Kidney (tissue), 14 donors: ENCODE measurements around the gene CCT8. TPM values are rescaled to one million over a fixed set of nuclear protein-coding genes. Genes with fewer than 3 reads are reported as not detected.

Experiments used
- DNase-seq, 5 donors: peaks; one replicate each; pipeline ENCODE4 v3.0.0-alpha.2; 2013 to 2020
- FAIRE-seq: peaks from 2 replicates; lab custom pipeline; 2012; peaks lifted over from hg19 to GRCh38; lab: Jason Lieb, UNC
- H3K27ac ChIP-seq, 2 donors: one replicate each; pipeline ENCODE4 v1.7.0; 2013; ENCODE audit warnings: low read depth in 2 of 2, low read length in 2 of 2, inconsistent platforms in 1 of 2
- H3K27me3 ChIP-seq: one replicate; pipeline ENCODE4 v1.7.1; 2013; ENCODE audit warnings: low read length, inconsistent platforms; ENCODE audit not compliant: control insufficient read depth, insufficient read depth
- H3K36me3 ChIP-seq, 3 donors: one replicate each; pipeline versions ENCODE4 v1.7.0 to v1.7.1; 2013; ENCODE audit warnings: low read length in 3 of 3, control low read depth in 1 of 3, inconsistent platforms in 1 of 3; ENCODE audit not compliant: insufficient read depth in 3 of 3, control insufficient read depth in 2 of 3
- H3K4me1 ChIP-seq, 3 donors: one replicate each; pipeline versions ENCODE4 v1.7.0 to v1.7.1; 2013; ENCODE audit warnings: low read length in 3 of 3, inconsistent platforms in 1 of 3, low read depth in 1 of 3; ENCODE audit not compliant: control insufficient read depth in 2 of 3, insufficient read depth in 2 of 3
- H3K4me3 ChIP-seq, 3 donors: one replicate each; pipeline versions ENCODE4 v1.7.0 to v1.8.1; 2013; ENCODE audit warnings: low read length in 3 of 3, control low read depth in 1 of 3, inconsistent platforms in 1 of 3
- H3K9ac ChIP-seq, 3 donors: one replicate each; pipeline versions ENCODE4 v1.7.0 to v1.7.1; 2013; ENCODE audit warnings: low read length in 3 of 3, control low read depth in 1 of 3, inconsistent platforms in 1 of 3
- H3K9me3 ChIP-seq, 3 donors: one replicate each; pipeline versions ENCODE4 v1.7.0 to v1.7.1; 2013; ENCODE audit warnings: low read length in 3 of 3, control low read depth in 1 of 3, inconsistent platforms in 1 of 3; ENCODE audit not compliant: control insufficient read depth in 2 of 3, insufficient read depth in 1 of 3
- CTCF ChIP-seq: IDR thresholded peaks from 3 replicates; pipeline ENCODE4 v1.5.1; 2012; ENCODE audit warnings: mild to moderate bottlenecking, moderate library complexity, borderline replicate concordance; ENCODE audit not compliant: insufficient read depth; ENCODE audit errors: extremely low read depth
- intact Hi-C: fragments of 100-400 bp; cut with DNase I; formaldehyde crosslinking; loops from one replicate; pipeline ENCODE4 v1.11.1; 2022
- polyA plus RNA-seq: library from polyadenylated mRNA; stranded (reverse); fragments of 350-450 nt; fragmentation: Illumina TruSeq; extraction: RNeasy Lipid Tissue Mini Kit (QIAGEN cat#74804); gene quantifications from one replicate; pipeline ENCODE4 v1.2.3, GENCODE V29; 2014; ENCODE audit warnings: low read depth, low replicate concordance; ENCODE audit not compliant: insufficient read depth
- total RNA-seq: library from RNA; stranded (reverse); fragmentation: NEBNext Ultra II Directional; extraction: Animal tissue kit (Norgen Biotek cat#: 25700); gene quantifications from one replicate; pipeline ENCODE4 v1.2.1, GENCODE V29; 2021
- donor health status: control.
- donor health status: control.
- donor health status: control.
- donor health status: control.
- donor health status: control.
- donor health status: DM: yes; HTN: yes; CAD: no.
- donor health status: Normal renal cell carcinoma (clear cell type).

The CCT8 gene
- total and polyA plus RNA-seq, 2 donors from 2014 or later = 101 to 119 TPM

- no peak for DNase-seq
These were observed 44.0 kb upstream of the CCT8 start for GRCh38 chr21:29117372-29117955.

GRCh38 chr21:29115899-29116298 lies 42.5 kb upstream of the CCT8 start:
- H3K9me3 ChIP-seq = no peaks in the 10 kb centered on the region
- intact Hi-C loops = no loop called here

More at GRCh38 chr21:29117372-29117955, 44.0 kb upstream of the CCT8 start:
- intact Hi-C loops = no loop called here
- Histone ChIP-seq H3K9me3 (no peaks in the 10 kb centered on the region), H3K4me3 (no peak overlapping the region), H3K27me3 (no peaks in the 10 kb centered on the region), H3K9ac (no peak overlapping the region), H3K4me1 (no peaks in the 10 kb centered on the region), H3K27ac (no peak overlapping the region), H3K36me3 (no peaks in the 10 kb centered on the region)
- no peak for FAIRE-seq
- no peak for TF ChIP-seq CTCF

GRCh38 chr21:29114765-29115500 lies 41.5 kb upstream of the CCT8 start:
- FAIRE-seq = no peak

More at GRCh38 chr21:29115899-29116298, 42.5 kb upstream of the CCT8 start:
- FAIRE-seq = no peak
- no peak overlapping the region for H3K4me3 ChIP-seq
- H3K27me3 ChIP-seq = no peaks in the 10 kb centered on the region
- DNase-seq = no peak
- H3K36me3 ChIP-seq = no peaks in the 10 kb centered on the region
- no peak for TF ChIP-seq CTCF
- no peaks in the 10 kb centered on the region for H3K4me1 ChIP-seq
- no peak overlapping the region for H3K9ac ChIP-seq
- no peak overlapping the region for H3K27ac ChIP-seq

More at GRCh38 chr21:29114765-29115500, 41.5 kb upstream of the CCT8 start:
- Histone ChIP-seq H3K27ac (no peak overlapping the region), H3K4me3 (no peak overlapping the region), H3K36me3 (no peaks in the 10 kb centered on the region), H3K4me1 (no peaks in the 10 kb centered on the region), H3K9me3 (no peaks in the 10 kb centered on the region), H3K9ac (no peak overlapping the region), H3K27me3 (no peaks in the 10 kb centered on the region)
- no peak for TF ChIP-seq CTCF
- intact Hi-C loops = no loop called here
- no peak for DNase-seq
